ENCODE results near the gene CHMP1A. TPM values are rescaled to one million over a fixed set of nuclear protein-coding genes. Genes with fewer than 3 reads are reported as not detected.
A peak's percentile ranks its signal among the peaks of the same experiment; 100 is the strongest.
"Not testable (repeated sequence)": the region's sequence is repeated elsewhere in the genome, so short reads cannot be mapped to it uniquely, and the experiment has no call there.

Gene CHMP1A
- total RNA-seq, result 36.5 TPM
- long read RNA-seq, transcript CHMP1A-204 (2 exons, 2,007 nt), result major isoform, 5 of 113 reads
- long read RNA-seq, transcript CHMP1A-202 (6 exons, 2,295 nt), result major isoform, 5 of 113 reads
- long read RNA-seq, partial matches to known transcripts, result 2 of 113 reads
- long read RNA-seq, other reads (novel, unspliced or antisense), result 101 of 113 reads

DNA sequence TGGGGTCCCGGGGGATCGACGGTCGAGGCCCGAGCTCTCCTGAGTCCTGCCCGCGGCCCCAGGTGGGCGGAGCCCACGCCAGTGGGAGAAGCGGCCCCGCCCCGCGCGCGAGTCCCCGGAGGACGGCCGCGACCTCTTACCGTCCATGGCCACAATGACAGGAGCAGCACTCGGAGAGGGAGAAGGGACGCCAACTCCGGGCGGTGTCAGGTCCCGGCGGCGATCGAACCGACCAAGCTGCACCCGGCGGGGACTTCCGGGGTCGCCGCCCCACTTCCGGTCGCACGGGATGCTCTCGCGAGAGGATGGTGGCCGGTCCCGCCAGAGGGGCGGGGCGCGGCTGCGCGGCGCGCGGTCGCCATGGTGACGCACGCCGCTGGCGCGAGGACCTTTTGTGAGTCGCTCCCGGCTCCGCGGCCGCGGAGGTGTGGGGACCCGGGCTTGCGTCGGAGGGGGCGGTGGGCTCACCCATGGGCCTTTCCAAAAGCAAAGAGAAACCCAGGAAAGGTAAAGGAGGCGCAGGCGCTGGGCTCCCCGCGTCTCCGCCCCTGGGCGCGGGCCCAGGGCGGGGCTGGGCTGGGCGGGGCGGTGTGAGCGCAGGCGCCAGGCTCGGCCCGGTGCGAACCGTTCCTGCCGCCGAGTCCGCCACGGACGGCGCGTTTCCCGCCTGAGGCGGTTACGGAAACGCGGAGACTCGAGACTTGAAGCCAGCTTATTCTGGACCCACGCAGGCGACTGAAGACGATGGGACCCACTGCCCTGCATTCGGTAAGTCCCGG is at the start of gene CHMP1A, which contains the start of gene SPATA33:
CHMP1A (minus strand) TSS at position 267 of the 779 bp plus-strand sequence; CDS start at position 147, 120 bp downstream.
SPATA33 (plus strand) TSS at position 395 of the 779 bp plus-strand sequence; CDS start at position 471, 76 bp downstream.
- intact Hi-C loops (cut with micrococcal nuclease), result no loop called here
- DNase-seq, result peak; percentile 94
- peak; percentile 98 for ATAC-seq

DNA sequence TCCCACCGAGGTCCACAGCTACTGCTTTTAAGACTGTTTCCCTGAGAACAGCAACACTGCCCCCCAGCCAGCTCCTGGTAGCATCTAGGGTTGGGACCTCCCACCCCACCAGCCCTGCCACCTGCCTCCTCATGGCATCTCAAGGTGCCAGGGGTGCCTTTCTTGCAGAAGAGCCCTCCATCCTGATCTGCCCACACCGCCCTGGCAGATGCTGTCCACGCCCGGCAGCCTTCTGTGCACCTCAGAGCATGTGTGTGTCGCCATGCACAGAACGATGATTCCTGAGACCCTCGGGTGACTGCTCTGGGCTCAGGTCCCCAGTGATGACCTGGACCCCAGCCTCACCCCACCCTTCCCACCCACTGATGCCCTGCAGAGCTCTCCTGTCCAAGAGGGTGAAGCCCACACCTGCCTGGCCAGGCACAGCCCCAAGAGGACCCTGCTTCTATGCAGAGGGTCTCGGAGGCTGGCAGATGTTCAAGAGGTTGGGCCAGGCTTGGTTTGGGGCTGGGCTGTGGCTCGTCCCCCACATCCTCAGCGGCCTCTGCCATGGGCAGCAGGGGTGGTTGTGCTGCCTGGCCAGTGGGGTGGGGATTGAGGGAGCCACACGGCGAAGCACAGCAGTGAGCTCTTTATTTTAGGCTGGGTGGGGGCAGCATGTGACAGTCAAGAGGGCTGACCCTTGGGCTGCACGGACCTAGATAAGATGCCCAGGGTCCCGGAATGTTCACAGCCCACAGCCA is 49.2 kb upstream of the CHMP1A start:
- ATAC-seq, result no peak
- intact Hi-C loops (cut with micrococcal nuclease), result no loop called here
- no peak for DNase-seq

GRCh38 chr16:89705006-89705405 is 47.5 kb upstream of the CHMP1A start:
- DNase-seq (no peak), ATAC-seq (no peak)
- intact Hi-C loops (cut with micrococcal nuclease), result no loop called here

GRCh38 chr16:89704281-89704680 is 46.8 kb upstream of the CHMP1A start:
- DNase-seq (no peak), ATAC-seq (no peak)
- intact Hi-C loops (cut with micrococcal nuclease), result no loop called here

- peak; percentile 82 for ATAC-seq
Measured at GRCh38 chr16:89701425-89702406, 44.2 kb upstream of the CHMP1A start, which contains the start of gene SPATA2L. Gene SPATA2L, minus strand, starts transcription at chr16:89701705. Its CDS starts 473 bp downstream, at chr16:89701232.

GRCh38 chr16:89700649-89701424 is 43.3 kb upstream of the CHMP1A start:
- ATAC-seq (peak; percentile 5), DNase-seq (peak; percentile 53)
- intact Hi-C loops (cut with micrococcal nuclease), result no loop called here

More at GRCh38 chr16:89701425-89702406, 44.2 kb upstream of the CHMP1A start, which contains the start of gene SPATA2L:
- DNase-seq, result peak; percentile 93
- intact Hi-C loops (cut with micrococcal nuclease), result no loop called here

DNA sequence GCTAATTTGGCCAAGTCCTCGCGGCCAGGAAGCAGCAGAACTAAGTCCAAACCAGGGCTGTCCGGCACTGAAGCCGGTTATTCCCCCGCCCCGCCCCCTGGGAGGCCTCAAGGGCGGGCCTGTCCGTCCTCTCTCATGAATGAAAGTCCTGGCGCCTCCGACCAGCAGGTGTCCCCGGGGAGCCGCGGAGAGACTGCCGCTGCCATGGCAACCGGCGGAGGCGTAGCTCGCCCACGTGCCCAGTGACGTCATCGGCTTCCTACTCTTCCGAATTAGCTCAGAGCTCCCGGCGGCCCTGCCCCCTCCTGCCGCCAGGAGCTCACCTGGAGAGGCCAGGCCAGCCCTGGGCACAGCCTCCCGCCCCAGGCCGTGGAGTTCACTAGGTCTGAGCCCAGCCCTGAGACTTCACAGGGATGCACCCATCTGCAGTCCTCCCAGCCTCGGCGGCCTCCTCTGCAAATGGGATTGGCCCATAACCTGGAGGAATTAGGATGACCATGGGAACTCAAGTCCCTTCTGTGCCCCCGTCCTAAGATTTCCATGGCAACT is 42.7 kb upstream of the CHMP1A start:
- ATAC-seq (peak; percentile 76), DNase-seq (peak; percentile 99)
- intact Hi-C loops (cut with micrococcal nuclease), result no loop called here

DNA sequence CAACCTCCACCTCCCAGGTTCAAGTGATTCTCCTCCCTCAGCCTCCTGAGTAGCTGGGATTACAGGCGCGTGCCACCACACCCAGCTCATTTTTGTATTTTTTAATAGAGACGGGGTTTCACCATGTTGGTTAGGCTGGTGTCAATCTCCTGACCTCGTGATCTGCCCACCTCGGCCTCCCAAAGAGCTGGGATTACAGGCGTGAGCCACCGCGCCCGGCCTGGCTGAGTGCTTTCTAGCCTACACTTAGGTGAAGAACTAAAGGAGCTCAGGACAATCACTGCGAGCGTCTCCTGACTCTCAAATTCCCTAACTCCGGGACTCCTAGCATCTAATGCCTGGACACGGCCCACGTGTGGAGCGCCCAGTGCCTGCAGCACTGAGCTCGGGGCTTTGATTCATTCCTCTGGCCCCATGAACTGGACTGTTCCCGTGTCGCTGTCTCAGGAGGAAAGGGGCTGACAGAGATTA is 42.2 kb upstream of the CHMP1A start:
- intact Hi-C loops (cut with micrococcal nuclease); DNase-seq; ATAC-seq: not testable (repeated sequence)

GRCh38 chr16:89698717-89699116 is 41.2 kb upstream of the CHMP1A start:
- DNase-seq; ATAC-seq; intact Hi-C loops (cut with micrococcal nuclease): not testable (repeated sequence)

GRCh38 chr16:89697616-89698331 is 40.3 kb upstream of the CHMP1A start:
- intact Hi-C loops (cut with micrococcal nuclease), result no loop called here
- ATAC-seq, result no peak
- DNase-seq, result no peak

DNA sequence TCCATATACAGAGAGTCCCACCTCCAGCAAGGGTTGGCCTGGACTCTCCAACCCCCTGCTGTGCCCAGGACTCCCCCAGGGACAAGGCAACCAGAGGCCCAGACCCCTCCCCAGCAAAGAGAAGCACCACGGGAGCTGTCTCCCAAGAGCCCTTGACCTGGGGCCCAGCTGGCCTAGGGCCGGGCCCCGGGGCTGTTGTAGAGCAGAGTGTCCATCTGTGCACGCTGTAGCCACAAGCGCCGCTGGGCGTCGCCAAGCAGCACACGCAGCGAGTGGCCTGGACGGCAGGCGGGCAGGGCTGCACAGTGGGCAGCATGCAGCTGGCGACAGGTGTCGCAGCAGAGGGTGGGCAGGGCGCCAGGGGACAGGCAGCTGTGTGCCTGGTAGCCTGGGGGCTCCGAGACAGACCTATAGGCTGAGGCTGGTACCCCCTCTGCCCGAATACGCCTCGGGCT is 39.7 kb upstream of the CHMP1A start:
- DNase-seq, result no peak
- no peak for ATAC-seq
- intact Hi-C loops (cut with micrococcal nuclease), result no loop called here

- intact Hi-C loops (cut with micrococcal nuclease), result no loop called here
- DNase-seq (no peak), ATAC-seq (no peak)
Measured at GRCh38 chr16:89696670-89697128, 39.2 kb upstream of the CHMP1A start.

DNA sequence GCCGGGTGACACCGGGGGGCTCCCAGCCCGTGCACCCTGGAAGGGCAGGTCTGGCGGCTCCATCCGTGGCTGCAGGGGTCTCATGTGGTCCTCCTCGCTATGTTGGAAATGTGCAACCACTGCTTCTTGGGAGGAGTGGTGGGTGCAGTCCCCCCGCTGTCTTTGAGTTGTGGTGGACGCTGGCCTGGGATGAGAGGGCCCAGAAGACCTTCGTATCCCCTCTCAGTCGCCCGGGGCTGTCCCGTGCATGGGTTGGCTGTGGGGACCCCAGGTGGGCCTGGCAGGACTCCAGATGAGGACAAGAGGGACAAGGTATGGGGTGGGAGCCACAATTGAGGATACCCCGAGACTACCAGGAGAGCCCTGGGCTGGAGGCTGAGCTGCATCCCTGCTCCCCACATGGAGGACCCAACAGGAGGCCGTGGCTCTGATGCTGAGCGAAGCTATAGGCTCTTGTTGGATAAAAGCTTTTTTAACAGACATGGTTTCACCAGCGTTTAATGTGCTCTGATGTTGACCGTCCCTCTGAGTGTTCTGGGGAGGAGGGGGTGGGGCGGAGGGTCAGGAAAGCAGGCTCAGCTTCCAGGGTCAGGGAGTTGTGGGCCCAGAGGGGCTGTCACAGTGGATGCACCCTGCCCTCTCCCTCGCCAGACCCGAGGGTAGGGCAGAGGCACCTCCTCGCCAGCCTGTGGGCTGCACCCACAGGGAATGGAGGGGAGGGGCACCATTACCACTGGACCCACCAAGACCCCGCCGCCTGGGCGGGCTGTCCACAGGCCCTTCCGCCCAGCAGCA is 38.6 kb upstream of the CHMP1A start:
- intact Hi-C loops (cut with micrococcal nuclease), result no loop called here
- ATAC-seq, result no peak
- no peak for DNase-seq

- no peak for ATAC-seq
- DNase-seq, result no peak
- intact Hi-C loops (cut with micrococcal nuclease), result no loop called here
Measured at GRCh38 chr16:89695086-89695874, 37.8 kb upstream of the CHMP1A start.

DNA sequence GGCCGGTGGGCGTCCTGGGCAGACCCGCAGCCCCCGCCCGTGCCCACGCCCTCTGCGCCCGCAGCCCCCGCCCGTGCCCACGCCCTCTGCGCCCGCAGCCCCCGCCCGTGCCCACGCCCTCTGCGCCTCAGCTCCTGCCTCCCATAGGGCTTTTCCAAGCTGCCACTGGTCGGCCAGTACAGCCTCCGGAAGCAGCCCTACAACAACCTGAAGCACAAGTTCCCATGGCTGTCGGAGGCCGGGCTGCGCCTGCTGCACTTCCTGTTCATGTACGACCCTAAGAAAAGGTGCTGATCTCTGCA is 37.2 kb upstream of the CHMP1A start:
- ATAC-seq; DNase-seq; intact Hi-C loops (cut with micrococcal nuclease): not testable (repeated sequence)

Data from left ventricle myocardium superior (tissue), 1 donor.